ENCODE results near the gene REN. TPM values are rescaled to one million over a fixed set of nuclear protein-coding genes. Genes with fewer than 3 reads are reported as not detected.

The REN gene
- total and polyA plus RNA-seq, 9 of the 15 experiments (the other 6 are each of a cell fraction or from before 2014, with no cell fraction given): 1.7 to 9.9 (median 3.1) TPM

GRCh38 chr1:204188959-204189639, 23.0 kb upstream of the REN start:
- H4K20me1 ChIP-seq (replicated peaks; ENCODE audit: control insufficient read depth, insufficient read depth, low read length): 0 out of 2 replicates have a peak, but pooled peaks cover 4% of the 10 kb centered on the region
- no peaks in the 10 kb centered on the region for H3K9me1 ChIP-seq (ENCODE audit: control insufficient read depth, insufficient read depth, low read length)
- H3K9me3 ChIP-seq (replicated peaks; ENCODE audit: control insufficient read depth, insufficient read depth, low read depth, low read length): no peaks in the 10 kb centered on the region
- in situ Hi-C loops (cut with MboI) (no loop called here), intact Hi-C loops (cut with micrococcal nuclease) (no loop called here)
- H2AFZ ChIP-seq (ENCODE audit: low read depth, low read length): no peak overlapping the region
- ChIA-PET POLR2A (interaction anchor here (0.6 kb wide), 2 partner anchors 29 to 853 kb away, joined by 3 read pairs; no protein-coding TSS in a partner anchor), CTCF (ENCODE audit: low intra/inter-chr PET ratio) (no interaction called here)
- 2% methylated on average over 11 of the region's 11 CpGs for WGBS (ENCODE audit: insufficient coverage, low coverage, missing lambda C conversion rate)
- no TSS peak for BruUV-seq (replicated peaks)
- peaks cover 4 to 5% of the 10 kb centered on the region in 2 experiments; a peak in 3 of 5 replicates for H3K4me1 ChIP-seq (replicated peaks in 1 of 2; ENCODE audit: control insufficient read depth in 2 of 2, insufficient read depth in 2 of 2, low read length in 2 of 2)
- TF ChIP-seq RFX1 (IDR thresholded peaks at IDR 0.05) (peak; percentile 79), AFF1 (IDR thresholded peaks at IDR 0.05; ENCODE audit: low read depth in 1 of 2, partially characterized antibody in 2 of 2) (no peak)
- TF ChIP-seq, protein P1, sequence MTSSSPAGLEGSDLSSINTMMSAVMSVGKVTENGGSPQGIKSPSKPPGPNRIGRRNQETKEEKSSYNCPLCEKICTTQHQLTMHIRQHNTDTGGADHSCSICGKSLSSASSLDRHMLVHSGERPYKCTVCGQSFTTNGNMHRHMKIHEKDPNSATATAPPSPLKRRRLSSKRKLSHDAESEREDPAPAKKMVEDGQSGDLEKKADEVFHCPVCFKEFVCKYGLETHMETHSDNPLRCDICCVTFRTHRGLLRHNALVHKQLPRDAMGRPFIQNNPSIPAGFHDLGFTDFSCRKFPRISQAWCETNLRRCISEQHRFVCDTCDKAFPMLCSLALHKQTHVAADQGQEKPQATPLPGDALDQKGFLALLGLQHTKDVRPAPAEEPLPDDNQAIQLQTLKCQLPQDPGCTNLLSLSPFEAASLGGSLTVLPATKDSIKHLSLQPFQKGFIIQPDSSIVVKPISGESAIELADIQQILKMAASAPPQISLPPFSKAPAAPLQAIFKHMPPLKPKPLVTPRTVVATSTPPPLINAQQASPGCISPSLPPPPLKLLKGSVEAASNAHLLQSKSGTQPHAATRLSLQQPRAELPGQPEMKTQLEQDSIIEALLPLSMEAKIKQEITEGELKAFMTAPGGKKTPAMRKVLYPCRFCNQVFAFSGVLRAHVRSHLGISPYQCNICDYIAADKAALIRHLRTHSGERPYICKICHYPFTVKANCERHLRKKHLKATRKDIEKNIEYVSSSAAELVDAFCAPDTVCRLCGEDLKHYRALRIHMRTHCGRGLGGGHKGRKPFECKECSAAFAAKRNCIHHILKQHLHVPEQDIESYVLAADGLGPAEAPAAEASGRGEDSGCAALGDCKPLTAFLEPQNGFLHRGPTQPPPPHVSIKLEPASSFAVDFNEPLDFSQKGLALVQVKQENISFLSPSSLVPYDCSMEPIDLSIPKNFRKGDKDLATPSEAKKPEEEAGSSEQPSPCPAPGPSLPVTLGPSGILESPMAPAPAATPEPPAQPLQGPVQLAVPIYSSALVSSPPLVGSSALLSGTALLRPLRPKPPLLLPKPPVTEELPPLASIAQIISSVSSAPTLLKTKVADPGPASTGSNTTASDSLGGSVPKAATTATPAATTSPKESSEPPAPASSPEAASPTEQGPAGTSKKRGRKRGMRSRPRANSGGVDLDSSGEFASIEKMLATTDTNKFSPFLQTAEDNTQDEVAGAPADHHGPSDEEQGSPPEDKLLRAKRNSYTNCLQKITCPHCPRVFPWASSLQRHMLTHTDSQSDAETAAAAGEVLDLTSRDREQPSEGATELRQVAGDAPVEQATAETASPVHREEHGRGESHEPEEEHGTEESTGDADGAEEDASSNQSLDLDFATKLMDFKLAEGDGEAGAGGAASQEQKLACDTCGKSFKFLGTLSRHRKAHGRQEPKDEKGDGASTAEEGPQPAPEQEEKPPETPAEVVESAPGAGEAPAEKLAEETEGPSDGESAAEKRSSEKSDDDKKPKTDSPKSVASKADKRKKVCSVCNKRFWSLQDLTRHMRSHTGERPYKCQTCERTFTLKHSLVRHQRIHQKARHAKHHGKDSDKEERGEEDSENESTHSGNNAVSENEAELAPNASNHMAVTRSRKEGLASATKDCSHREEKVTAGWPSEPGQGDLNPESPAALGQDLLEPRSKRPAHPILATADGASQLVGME (CRISPR knock-in tag; IDR thresholded peaks at IDR 0.05): 0 out of 2 replicates have a peak, but pooled peaks have one; percentile 23
- H3K36me3 ChIP-seq (ENCODE audit: control insufficient read depth, insufficient read depth, low read length): no peaks in the 10 kb centered on the region
- no peaks in the 10 kb centered on the region for H3K79me2 ChIP-seq (ENCODE audit: control insufficient read depth, insufficient read depth, low read length)
- H3K9ac ChIP-seq (ENCODE audit: insufficient read depth in 1 of 2, low read depth in 2 of 2, low read length in 2 of 2): no peak overlapping the region
- no peak overlapping the region for H3K4me3 ChIP-seq
- no peak overlapping the region for H3K27ac ChIP-seq (ENCODE audit: extremely low read depth, low read depth, low read length)
- no peak for DNase-seq (ENCODE audit: extremely low read depth in 1 of 4, low spot score in 3 of 4)
- no peak overlapping the region for H3K4me2 ChIP-seq (ENCODE audit: insufficient read depth, low read length)
- ATAC-seq: no peak
- H3K27me3 ChIP-seq (ENCODE audit: control insufficient read depth in 2 of 2, insufficient read depth in 2 of 2, low read length in 2 of 2): peaks cover 41 to 66% of the 10 kb centered on the region in 2 experiments
- FAIRE-seq: peak; percentile 32

Data from K562 (cell line).